Measurements from ENCODE around the gene SERPINF2.
A peak's percentile ranks its signal among the peaks of the same experiment; 100 is the strongest.
"Not testable (repeated sequence)": the region's sequence is repeated elsewhere in the genome, so short reads cannot be mapped to it uniquely, and the experiment has no call there.

SERPINF2 gene

GRCh38 chr17:1716912-1717695 lies 25.6 kb upstream of the SERPINF2 start:
- peak; percentile 68 for DNase-seq

- no peak for DNase-seq
Measured at GRCh38 chr17:1718362-1719165, 24.1 kb upstream of the SERPINF2 start.

- peak; percentile 68 for DNase-seq
Measured at GRCh38 chr17:1720856-1721386, 21.8 kb upstream of the SERPINF2 start.

GRCh38 chr17:1722022-1722421 lies 20.6 kb upstream of the SERPINF2 start:
- not testable (repeated sequence) for DNase-seq

- peak; percentile 82 for DNase-seq
Measured at GRCh38 chr17:1724351-1724868, 18.3 kb upstream of the SERPINF2 start, which contains the start of gene WDR81. Gene WDR81, plus strand, starts transcription at chr17:1724704. Its CDS starts 256 bp downstream, at chr17:1724960.

GRCh38 chr17:1724869-1725641 lies 17.6 kb upstream of the SERPINF2 start:
- no peak for DNase-seq

- no peak for DNase-seq
Measured at GRCh38 chr17:1725642-1726511, 16.8 kb upstream of the SERPINF2 start.

GRCh38 chr17:1726626-1727257 lies 15.9 kb upstream of the SERPINF2 start:
- no peak for DNase-seq

- DNase-seq: no peak
Measured at GRCh38 chr17:1727258-1727789, 15.3 kb upstream of the SERPINF2 start.

- DNase-seq: no peak
Measured at GRCh38 chr17:1727876-1728630, 14.6 kb upstream of the SERPINF2 start.

GRCh38 chr17:1729966-1730325 lies 12.7 kb upstream of the SERPINF2 start:
- DNase-seq: no peak

- no peak for DNase-seq
Measured at GRCh38 chr17:1730326-1731193, 12.1 kb upstream of the SERPINF2 start.

- DNase-seq: no peak
Measured at GRCh38 chr17:1731194-1731506, 11.5 kb upstream of the SERPINF2 start.

GRCh38 chr17:1732241-1732832 lies 10.3 kb upstream of the SERPINF2 start:
- DNase-seq: no peak

- DNase-seq: no peak
Measured at GRCh38 chr17:1732833-1733321, 9.8 kb upstream of the SERPINF2 start.

- no peak for DNase-seq
Measured at GRCh38 chr17:1733759-1734158, 8.9 kb upstream of the SERPINF2 start.

- no peak for DNase-seq
Measured at GRCh38 chr17:1735418-1735817, 7.3 kb upstream of the SERPINF2 start.

- DNase-seq: no peak
Measured at GRCh38 chr17:1735834-1736347, 6.8 kb upstream of the SERPINF2 start.

Measured in activated CD4-positive, alpha-beta T cell treated with anti-CD3 and anti-CD28 coated beads, Interleukin-2, amount 50 U/mL, for 1 hour (primary cell).